Central memory CD8-positive, alpha-beta T cell (primary cell): Measurements from ENCODE around the gene CDHR5.
"Not testable (repeated sequence)": the region's sequence is repeated elsewhere in the genome, so short reads cannot be mapped to it uniquely, and the experiment has no call there.

Source experiments
- ATAC-seq: fragments of 150-1000 bp; cut with Tn5 transposase; replicated peaks from 2 replicates; pipeline ENCODE4 v1.10.0; 2022; ENCODE audit warnings: mild to moderate bottlenecking, moderate FRiP score, moderate number of reproducible peaks; ENCODE audit not compliant: poor library complexity, severe bottlenecking; ENCODE audit errors: extremely low read depth
- DNase-seq, 2 donors: peaks; one replicate each; pipeline ENCODE4 v3.0.0; 2021; ENCODE audit warnings: low spot score in 2 of 2
- H3K27ac Mint-ChIP-seq: one replicate; pipeline ENCODE4 v1.8.0; 2022; ENCODE audit warnings: low read depth, mild to moderate bottlenecking, moderate library complexity, mixed read lengths
- H3K27me3 Mint-ChIP-seq: one replicate; pipeline ENCODE4 v1.8.0; 2022; ENCODE audit warnings: mixed read lengths
- H3K36me3 Mint-ChIP-seq: one replicate; pipeline ENCODE4 v1.8.0; 2022; ENCODE audit warnings: mild to moderate bottlenecking, moderate library complexity, mixed read lengths; ENCODE audit not compliant: insufficient read depth
- H3K4me1 Mint-ChIP-seq: one replicate; pipeline ENCODE4 v1.8.0; 2022; ENCODE audit warnings: mixed read lengths
- H3K4me3 Mint-ChIP-seq: one replicate; pipeline ENCODE4 v1.8.0; 2022; ENCODE audit warnings: mild to moderate bottlenecking, moderate library complexity, mixed read lengths
- H3K9me3 Mint-ChIP-seq: one replicate; pipeline ENCODE4 v1.8.0; 2022; ENCODE audit warnings: mixed read lengths

The CDHR5 gene

DNA sequence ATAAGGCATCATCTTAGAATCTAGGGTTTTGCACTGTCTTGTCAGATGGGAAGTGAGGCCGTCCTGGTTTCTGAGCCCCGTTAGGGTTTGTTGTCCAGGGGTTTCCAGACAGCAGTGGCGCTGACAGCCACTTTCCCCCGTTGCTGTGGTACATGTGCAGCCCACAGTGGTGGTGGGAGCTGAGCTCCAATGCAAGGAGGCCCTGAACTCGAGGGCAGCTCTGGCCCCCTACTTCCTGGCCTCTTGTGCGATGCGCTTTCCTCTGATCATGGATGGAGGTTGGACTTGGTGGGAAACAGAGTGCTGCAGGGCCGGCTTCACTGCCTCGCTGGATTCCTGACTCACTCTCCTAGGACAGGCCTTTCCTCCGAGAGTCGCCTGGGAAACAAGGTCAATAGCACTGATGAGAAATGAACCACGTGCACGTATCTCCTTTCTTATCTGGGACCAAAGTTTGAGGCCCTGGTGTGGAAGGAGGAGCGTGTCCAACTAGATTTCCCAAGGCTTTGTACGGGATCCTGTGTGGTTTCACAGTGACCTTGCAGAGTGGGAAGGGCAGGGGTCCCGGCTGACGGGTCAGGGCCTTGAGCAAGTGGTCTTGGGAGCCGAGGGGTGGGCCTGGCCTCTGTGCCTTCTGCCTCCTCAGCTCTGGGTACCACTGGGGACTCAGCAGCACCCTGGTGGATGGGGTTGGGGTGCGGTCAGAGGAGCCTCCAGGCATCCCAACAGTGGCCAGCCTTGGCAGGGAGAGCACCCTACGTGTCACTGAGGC lies 44.7 kb downstream of the CDHR5 start:
- H3K27ac Mint-ChIP-seq, result no peak overlapping the region
- H3K27me3 Mint-ChIP-seq, result no peaks in the 10 kb centered on the region
- ATAC-seq (no peak), DNase-seq (no peak)
- peaks cover 26% of the 10 kb centered on the region for H3K36me3 Mint-ChIP-seq
- peak overlapping the region; percentile 15 for H3K4me3 Mint-ChIP-seq
- H3K9me3 Mint-ChIP-seq, result no peaks in the 10 kb centered on the region
- H3K4me1 Mint-ChIP-seq, result peaks cover 46% of the 10 kb centered on the region

DNA sequence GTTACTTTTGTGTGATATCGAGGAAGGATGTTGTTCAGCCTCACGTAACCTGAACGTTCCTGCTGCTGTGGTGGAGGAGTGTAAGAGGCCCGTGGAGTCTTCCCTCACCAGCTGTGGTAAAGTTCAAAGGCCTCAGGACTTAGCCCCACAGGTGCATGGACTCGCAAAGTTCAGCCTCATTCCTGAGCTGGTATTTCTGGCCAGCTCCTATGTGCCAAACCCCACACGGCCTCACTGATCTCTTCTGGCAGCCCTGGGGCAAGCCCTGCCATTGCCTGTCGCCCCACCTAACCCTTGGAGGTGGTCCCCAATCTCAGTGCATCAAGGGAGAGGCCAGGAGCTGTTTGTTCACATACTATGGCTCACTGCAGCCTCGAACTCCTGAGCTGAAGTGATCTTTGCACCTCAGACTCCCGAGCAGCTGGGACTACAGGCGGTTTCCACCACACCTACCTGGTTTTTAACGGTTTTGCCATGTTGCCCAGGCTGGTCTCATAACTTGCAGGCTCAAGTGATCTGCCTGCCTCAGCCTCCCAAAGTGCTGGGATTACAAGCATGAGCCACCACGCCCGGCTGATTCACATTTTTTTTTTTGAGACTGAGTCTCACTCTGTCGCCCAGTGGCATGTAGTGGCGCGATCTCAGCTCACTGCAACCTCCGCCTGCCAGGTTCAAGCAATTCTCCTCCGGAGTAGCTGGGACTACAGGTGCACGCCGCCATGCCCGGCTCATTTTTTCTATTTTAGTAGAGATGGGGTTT lies 46.3 kb downstream of the CDHR5 start:
- H3K27ac Mint-ChIP-seq, result no peak overlapping the region
- no peak for DNase-seq
- H3K9me3 Mint-ChIP-seq, result no peaks in the 10 kb centered on the region
- peaks cover 51% of the 10 kb centered on the region for H3K4me1 Mint-ChIP-seq
- no peaks in the 10 kb centered on the region for H3K27me3 Mint-ChIP-seq
- peak overlapping the region; percentile 78 for H3K4me3 Mint-ChIP-seq
- no peak for ATAC-seq
- H3K36me3 Mint-ChIP-seq, result peaks cover 24% of the 10 kb centered on the region

DNA sequence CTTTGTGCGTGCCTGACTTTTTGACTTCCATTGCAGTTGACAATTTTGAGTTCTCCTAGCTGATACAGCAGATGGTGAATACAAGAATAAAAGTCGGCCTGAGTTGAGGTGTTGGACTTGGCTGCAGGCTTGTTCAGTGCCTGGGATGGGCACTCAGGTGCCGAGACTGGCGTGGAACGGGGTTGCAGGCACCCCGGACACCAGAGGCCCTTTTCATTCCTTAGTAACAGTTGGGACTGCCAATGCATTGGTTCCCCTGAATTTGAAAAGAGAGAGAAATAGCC lies 47.2 kb downstream of the CDHR5 start:
- peak overlapping the region; percentile 25 for H3K27ac Mint-ChIP-seq
- no peak for ATAC-seq

DNA sequence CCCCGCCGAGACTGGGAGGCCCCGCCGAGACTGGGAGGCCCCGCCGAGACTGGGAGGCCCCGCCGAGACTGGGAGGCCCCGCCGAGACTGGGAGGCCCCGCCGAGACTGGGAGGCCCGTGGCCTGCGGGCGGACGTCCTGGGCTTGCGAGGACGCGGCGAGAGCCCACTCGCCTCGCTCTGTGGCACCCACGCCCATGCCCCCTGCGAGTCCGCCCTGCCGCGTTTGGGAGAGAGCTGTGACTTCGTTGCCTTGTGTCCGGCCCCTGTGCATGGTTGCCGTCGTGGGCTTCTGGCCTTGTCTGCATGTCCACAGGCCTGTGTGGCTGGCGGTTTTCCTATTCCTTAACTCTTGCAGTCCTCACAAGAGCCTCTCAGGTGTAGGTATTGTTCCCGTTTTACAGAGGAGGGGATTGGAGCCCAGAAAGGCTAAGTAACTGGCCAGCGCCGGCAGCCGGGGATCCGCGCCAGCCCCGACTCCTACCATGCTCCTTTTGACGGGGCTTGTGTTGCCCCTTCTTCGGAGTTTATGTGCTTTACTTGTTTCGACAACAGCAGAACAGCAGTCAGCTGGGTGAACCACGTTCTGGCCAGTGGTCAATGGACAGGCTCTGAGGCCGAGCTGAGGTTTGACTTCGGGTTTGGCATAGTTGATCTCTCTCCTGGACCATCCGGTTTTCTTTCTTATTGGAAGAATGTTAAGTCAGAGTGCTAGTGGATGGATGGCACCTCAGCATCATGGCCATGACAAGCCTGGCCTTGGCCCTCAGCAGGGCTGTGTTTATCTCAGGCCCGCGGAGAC lies 47.7 kb downstream of the CDHR5 start:
- Mint-ChIP-seq H3K4me3 (peak overlapping the region; percentile 78), H3K27me3 (no peaks in the 10 kb centered on the region)
- ATAC-seq, result no peak

More for the DNA sequence above, 47.2 kb downstream of the CDHR5 start:
- Mint-ChIP-seq H3K9me3 (no peaks in the 10 kb centered on the region), H3K27me3 (no peaks in the 10 kb centered on the region), H3K36me3 (peaks cover 22% of the 10 kb centered on the region), H3K4me3 (peak overlapping the region; percentile 78), H3K4me1 (peaks cover 51% of the 10 kb centered on the region)
- DNase-seq, result no peak

DNA sequence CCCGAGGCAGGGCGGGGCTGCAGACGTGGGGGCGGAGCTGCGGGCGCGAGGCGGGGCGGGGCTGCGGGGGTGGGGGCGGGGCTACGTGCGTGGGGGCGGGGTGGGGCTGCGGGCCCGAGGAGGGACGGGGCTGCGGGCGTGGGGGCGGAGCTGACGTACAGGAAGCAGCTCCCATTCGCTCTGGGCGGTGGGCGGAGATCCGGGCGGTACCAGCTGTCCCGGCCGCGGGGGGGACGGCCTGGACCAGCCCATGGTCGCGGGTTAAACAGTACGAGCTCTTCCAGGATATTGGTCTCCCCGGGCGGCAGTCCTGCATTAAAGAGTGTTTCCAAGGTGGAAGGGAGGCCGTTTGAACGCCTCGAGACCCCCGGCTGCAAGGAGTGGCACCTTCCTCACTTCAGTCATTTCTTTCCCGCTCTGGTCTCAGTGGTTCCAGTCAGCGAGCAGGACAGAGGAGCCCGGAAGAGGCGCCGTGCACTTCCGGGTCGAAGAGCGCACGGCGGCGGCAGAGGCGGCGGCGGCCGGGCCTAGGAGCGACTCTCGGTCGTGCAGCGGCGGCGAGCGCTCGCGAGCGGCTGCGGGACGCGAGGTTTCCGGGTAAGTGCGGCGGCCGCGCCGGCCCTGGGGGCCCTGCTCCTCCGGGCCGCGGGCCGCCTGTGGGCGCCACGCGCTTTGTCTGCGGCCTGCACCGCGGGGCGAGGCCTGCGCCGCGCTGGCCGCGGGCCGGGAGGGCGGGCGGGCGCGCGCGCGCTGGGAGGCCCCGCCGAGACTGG lies 48.6 kb downstream of the CDHR5 start, which contains the start of gene PHRF1:
PHRF1 (plus strand) TSS at position 475 of the 773 bp plus-strand sequence. CDS start 5,043 bp downstream, outside the sequence.
- ATAC-seq, result peak; percentile 88
- Mint-ChIP-seq H3K4me1 (peaks cover 43% of the 10 kb centered on the region), H3K9me3 (no peaks in the 10 kb centered on the region), H3K27me3 (no peaks in the 10 kb centered on the region), H3K4me3 (peak within 1 kb of the TSS; percentile 93), H3K27ac (peak within 1 kb of the TSS; percentile 94), H3K36me3 (peaks cover 11% of the 10 kb centered on the region)
- DNase-seq, result peak; percentile 93 to 95

More for the DNA sequence above, 47.7 kb downstream of the CDHR5 start:
- peaks cover 51% of the 10 kb centered on the region for H3K4me1 Mint-ChIP-seq
- H3K36me3 Mint-ChIP-seq, result peaks cover 20% of the 10 kb centered on the region
- H3K9me3 Mint-ChIP-seq, result no peaks in the 10 kb centered on the region
- H3K27ac Mint-ChIP-seq, result peak overlapping the region; percentile 25
- no peak for DNase-seq

DNA sequence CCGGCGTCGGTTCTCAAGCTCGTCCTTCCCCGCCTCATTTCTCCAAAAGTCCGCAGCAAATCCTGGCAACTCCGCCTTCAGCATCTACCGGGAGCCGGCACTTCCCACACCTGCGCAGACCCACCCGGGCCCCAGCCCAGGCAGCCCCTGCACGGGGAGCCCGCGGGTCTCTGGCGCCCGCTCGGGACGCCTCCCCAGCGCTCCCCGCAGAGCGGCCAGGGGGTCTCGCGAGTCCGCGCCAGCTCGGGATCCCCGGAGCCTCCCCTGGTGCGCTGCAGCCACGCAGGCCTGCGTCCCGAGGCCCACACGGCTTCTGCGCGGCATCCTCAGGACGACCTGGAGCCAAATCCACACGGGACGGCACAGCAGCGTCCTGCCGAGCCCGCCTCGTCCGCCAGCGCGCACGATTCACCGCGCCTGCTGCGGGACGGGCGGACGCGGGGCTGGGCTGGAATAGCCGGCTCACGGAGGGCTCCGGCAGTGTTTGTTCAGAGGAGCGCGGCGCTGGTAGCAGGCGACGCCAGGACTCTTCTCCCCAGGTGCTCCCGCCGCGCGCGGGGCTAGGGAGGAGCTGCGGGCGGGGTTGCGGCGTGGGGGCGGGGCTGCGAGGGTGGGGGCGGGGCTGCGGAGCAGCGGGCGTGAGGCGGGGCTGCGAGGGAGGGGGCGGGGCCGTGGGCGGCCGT lies 49.3 kb downstream of the CDHR5 start:
- Mint-ChIP-seq H3K4me1 (peaks cover 39% of the 10 kb centered on the region), H3K9me3 (no peaks in the 10 kb centered on the region), H3K27me3 (no peaks in the 10 kb centered on the region), H3K36me3 (peaks cover 7% of the 10 kb centered on the region), H3K27ac (peak overlapping the region; percentile 94), H3K4me3 (peak overlapping the region; percentile 93)
- DNase-seq, result peak in 1 of 2 donors; percentile 51
- ATAC-seq, result peak; percentile 34

DNA sequence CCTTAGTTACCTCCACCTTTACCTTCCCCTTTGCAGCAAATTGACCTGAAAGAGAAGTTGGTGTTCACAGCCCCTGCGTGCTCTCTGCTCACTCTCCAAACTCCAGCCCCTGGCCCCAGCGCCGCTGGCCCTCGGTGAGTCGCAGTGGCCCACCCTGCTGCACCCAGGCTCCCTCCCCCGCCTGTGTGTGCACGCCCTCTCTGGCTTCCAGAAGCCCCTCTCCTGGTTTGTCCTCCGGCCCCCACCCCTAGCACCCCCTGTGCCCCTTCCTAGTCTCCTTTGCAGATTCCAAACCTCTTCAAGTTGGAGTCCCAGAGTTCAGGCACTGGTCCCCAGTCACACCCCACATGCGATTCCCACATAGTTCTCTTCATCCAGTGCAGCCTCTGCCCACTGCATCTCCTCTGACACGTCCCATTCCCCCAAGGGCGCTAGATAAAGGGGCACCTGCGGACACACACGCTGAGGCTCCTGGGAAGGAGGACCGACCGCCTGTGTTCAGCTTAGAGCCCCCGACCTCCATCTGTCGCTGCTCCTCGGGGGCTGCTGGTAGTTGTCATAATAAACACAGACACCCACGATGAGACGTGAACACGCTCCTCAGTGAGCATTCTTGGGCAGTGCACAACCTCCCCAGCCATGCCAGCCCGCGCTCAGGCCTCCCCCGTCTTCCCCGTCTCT lies 50.0 kb downstream of the CDHR5 start:
- ATAC-seq (no peak), DNase-seq (no peak)
- Mint-ChIP-seq H3K27me3 (no peaks in the 10 kb centered on the region), H3K27ac (no peak overlapping the region), H3K36me3 (peaks cover 10% of the 10 kb centered on the region), H3K9me3 (no peaks in the 10 kb centered on the region), H3K4me3 (peak overlapping the region; percentile 93), H3K4me1 (peaks cover 32% of the 10 kb centered on the region)

DNA sequence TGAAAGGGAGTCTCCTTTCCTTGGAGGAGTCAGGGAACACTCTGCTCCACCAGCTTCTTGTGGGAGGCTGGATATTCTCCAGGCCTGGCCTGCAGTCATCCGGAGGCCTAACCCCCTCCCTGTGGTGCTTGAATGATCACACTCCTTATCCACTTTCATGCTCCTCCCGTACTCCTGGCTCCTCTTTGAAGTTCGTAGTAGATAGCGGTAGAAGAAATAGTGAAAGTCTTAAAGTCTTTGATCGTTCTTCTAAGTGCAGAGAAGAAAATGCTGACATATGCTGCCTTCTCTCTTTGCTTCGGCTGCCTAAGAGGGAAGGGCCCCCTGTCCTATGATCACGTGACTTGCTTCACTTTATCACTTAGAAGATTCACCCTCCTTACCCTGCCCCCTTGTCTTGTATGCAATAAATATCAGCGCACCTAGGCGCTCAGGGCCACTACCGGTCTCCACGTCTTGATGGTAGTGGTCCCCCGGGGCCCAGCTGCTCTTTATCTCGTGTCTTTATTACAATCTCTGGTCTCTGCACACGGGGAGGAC lies 50.7 kb downstream of the CDHR5 start:
- not testable (repeated sequence) for H3K9me3 Mint-ChIP-seq, H3K27ac Mint-ChIP-seq, H3K27me3 Mint-ChIP-seq, ATAC-seq, DNase-seq, H3K4me3 Mint-ChIP-seq
- H3K4me1 Mint-ChIP-seq, result peaks cover 25% of the 10 kb centered on the region
- H3K36me3 Mint-ChIP-seq, result peaks cover 11% of the 10 kb centered on the region

DNA sequence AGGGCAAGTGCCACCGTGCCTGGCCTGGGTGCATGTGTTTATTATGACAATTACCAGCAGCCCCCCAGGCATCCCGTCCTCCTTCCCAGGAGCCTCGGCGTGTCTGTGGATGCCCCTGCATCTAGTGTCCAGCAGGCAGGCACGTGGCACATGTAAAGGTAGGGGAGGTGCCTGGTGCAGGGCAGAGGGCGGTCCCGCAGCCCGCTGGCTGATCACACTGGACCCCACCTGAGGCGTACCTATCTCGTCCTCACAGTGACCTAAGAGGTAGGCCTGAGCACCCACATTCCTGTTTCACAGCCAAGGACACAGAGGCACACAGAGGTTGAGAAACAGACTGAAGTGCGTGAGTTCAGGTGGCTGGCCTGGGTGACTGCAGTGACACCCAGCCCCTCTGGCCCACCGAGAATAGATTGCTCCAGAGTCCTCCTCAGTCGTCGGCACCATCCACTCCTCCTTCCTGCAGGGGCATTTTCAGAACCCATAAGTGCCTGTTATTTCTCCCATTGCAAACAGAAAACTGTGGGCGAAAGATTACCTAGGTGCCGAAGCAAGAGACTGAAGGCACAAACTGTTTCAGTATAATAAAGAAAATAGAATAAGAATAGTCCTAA lies 51.5 kb downstream of the CDHR5 start:
- no peak for DNase-seq
- Mint-ChIP-seq H3K27ac (no peak overlapping the region), H3K4me1 (peaks cover 18% of the 10 kb centered on the region), H3K4me3 (no peak overlapping the region), H3K27me3 (no peaks in the 10 kb centered on the region), H3K9me3 (no peaks in the 10 kb centered on the region), H3K36me3 (peaks cover 11% of the 10 kb centered on the region)
- no peak for ATAC-seq

DNA sequence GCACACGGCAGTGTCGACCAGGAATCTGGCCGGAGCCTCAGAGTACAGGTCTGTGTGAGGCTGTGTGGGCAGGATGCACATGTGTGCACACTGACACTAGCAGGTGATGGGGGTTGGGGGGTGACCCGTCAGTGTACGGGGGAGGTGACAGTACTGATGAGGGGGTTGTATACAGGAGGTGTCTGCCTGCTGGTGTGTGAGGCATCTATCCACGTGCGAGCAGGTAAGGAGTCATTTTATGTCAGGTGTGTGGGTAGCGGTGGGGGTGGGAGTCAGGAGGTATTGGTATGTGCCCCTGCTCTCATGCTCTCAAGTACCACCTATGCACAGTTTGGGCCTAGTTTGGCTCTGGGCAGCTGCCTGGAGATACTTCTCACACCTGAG lies 53.0 kb downstream of the CDHR5 start:
- ATAC-seq, result no peak
- no peaks in the 10 kb centered on the region for H3K9me3 Mint-ChIP-seq
- H3K4me3 Mint-ChIP-seq, result no peak overlapping the region
- H3K36me3 Mint-ChIP-seq, result peaks cover 14% of the 10 kb centered on the region
- no peaks in the 10 kb centered on the region for H3K27me3 Mint-ChIP-seq
- DNase-seq, result no peak
- peaks cover 8% of the 10 kb centered on the region for H3K4me1 Mint-ChIP-seq
- H3K27ac Mint-ChIP-seq, result no peak overlapping the region
